Fibroblast of pulmonary artery (primary cell): ENCODE data around the gene CNEP1R1.

Source experiments
- DNase-seq: peaks from one replicate; pipeline ENCODE4 v3.0.0-alpha.2; 2010; ENCODE audit warnings: low read depth
- H3K4me3 ChIP-seq: replicated peaks from 2 replicates; pipeline ENCODE4 v1.5.1; 2011; ENCODE audit warnings: low read depth, mild to moderate bottlenecking, control low read depth, low read length, moderate library complexity
- TF ChIP-seq, protein P1 (sequence below): IDR thresholded peaks from 2 replicates; pipeline ENCODE4 v1.5.1; 2011; ENCODE audit warnings: mild to moderate bottlenecking, control low read depth, low read length, inconsistent platforms; ENCODE audit errors: missing control alignments

Gene CNEP1R1

DNA sequence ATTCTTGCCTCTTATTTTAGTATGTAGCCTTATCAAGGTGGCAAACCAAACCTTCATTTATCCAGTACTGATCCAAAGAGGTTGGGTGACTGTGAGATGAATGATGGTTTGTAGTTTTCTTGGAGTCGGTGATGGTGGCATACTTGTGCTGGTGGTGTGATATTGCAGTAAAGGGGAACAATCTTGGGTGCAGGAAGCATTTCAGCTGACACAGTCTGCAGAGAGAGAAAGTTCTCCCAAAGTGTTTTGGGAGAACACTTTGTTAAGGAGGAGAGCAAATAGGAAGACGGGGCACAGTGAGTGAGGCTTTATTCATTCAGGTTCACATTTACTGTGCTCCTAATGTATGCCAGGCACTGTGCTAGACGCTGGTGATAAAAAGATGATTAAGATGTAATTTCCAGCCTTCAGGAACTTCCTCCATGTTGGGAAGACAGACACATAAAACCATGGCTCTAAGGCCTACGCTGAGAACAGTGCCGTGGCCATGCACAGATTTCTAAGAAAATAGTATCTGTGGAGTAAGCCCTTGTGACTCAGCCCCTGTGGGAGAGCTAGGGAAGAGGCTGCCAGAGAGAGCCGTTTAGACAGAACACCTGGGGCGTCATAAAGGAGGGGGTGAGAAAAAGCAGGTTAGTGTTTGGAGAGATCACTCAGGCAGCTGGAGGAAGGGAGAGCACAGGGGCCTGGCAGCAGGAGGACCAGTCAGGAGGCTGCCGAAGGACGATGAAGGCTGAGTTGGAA, 54.5 kb downstream of the CNEP1R1 start:
- TF ChIP-seq, protein P1, sequence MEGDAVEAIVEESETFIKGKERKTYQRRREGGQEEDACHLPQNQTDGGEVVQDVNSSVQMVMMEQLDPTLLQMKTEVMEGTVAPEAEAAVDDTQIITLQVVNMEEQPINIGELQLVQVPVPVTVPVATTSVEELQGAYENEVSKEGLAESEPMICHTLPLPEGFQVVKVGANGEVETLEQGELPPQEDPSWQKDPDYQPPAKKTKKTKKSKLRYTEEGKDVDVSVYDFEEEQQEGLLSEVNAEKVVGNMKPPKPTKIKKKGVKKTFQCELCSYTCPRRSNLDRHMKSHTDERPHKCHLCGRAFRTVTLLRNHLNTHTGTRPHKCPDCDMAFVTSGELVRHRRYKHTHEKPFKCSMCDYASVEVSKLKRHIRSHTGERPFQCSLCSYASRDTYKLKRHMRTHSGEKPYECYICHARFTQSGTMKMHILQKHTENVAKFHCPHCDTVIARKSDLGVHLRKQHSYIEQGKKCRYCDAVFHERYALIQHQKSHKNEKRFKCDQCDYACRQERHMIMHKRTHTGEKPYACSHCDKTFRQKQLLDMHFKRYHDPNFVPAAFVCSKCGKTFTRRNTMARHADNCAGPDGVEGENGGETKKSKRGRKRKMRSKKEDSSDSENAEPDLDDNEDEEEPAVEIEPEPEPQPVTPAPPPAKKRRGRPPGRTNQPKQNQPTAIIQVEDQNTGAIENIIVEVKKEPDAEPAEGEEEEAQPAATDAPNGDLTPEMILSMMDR, result no peak
- no peak for DNase-seq
- H3K4me3 ChIP-seq, result no peak overlapping the region

DNA sequence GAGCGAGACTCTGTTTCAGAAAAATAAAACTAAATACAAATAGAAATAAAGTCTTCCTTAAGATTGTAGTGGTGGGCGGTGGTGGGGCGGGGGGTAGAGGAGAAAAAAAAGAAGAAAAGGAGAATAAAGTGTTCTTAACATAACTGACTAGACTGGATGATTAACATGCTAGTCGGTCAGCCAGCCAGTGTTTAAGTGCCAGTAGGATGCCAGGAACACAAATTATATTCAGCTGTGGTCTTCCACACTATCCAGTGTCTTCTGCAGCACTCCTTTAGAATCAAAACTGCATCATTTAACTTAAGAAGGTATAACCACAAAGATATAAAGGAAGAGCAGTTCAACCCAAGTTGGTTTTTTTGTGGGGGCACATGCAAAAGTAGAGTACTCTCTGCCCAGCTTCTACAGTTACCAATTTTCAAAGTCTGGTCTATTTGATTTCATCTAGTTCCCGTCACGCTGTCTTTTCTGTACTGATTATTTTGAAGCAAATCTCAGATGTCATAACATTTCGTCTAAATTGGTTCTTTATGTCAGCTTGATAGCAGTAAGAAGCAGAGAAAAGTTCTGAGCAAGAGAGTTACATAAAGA, 56.5 kb downstream of the CNEP1R1 start:
- TF ChIP-seq, protein P1, result no peak

DNA sequence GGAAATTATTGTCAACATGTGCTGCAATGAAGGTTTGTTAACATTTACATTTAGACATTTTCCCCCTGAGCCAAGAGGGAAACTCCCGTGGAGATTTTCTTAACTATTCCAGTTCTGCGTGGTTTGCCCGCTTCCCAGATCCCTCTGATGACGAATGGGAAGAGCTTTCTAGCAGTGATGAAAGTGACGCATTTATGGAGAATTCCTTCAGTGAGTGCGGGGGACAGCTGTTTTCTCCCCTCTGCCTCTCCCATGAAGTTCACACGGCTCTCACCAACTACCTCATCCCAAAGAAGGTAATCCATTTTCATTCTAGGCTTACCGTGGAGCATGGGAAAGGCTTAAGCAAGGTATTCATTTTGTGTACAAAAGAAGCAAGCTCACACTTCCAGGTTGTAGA, 59.0 kb downstream of the CNEP1R1 start:
- no peak overlapping the region for H3K4me3 ChIP-seq
- DNase-seq, result no peak
- TF ChIP-seq, protein P1, result no peak

More for the DNA sequence above, 56.5 kb downstream of the CNEP1R1 start:
- DNase-seq, result no peak
- no peak overlapping the region for H3K4me3 ChIP-seq

DNA sequence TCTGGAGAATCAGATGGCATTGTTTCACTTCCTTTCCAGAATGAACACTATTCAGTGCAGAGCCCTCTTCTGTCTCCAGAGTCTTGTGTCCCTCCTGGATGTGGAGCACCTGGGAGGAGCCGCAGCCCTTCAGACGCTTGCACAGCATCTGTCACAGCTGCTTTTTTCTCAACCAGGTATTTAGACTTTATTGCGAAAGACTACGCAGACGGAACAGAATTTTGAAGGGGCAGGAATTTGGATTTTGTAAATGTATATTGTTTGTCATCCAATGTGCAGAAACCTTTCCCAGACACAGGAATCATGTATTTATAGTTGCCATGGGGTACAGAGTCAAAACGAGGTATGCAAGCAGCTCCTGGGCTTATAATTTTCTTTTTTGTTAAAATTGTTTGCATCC, 61.2 kb downstream of the CNEP1R1 start:
- DNase-seq, result no peak
- H3K4me3 ChIP-seq, result no peak overlapping the region
- TF ChIP-seq, protein P1, result no peak
